Panc1 (cell line): Measurements from ENCODE around the gene RCOR2. TPM values are rescaled to one million over a fixed set of nuclear protein-coding genes. Genes with fewer than 3 reads are reported as not detected.

Experiments
- ATAC-seq: fragments of 200-7000 bp; cut with Tn5 transposase; 2 replicates; pipeline ENCODE4 v1.9.1; 2020; ENCODE audit warnings: mild to moderate bottlenecking, moderate library complexity
- BruUV-seq: library from RNA; stranded (reverse); fragments of 400-500 nt; replicated peaks from 2 replicates; lab custom pipeline; 2021; lab: Mats Ljungman, UMichigan
- CTCF ChIA-PET: fragments of 300-600 bp; sonication (Branson Sonifier 250); formaldehyde crosslinking; loops from one replicate; lab custom pipeline; 2022; ENCODE audit warnings: antibody characterized with exemption; lab: Charles Lee
- POLR2A ChIA-PET: fragments of 300-600 bp; sonication (Branson Sonifier 250); formaldehyde crosslinking; loops from one replicate; lab custom pipeline; 2022; ENCODE audit warnings: antibody characterized with exemption; lab: Charles Lee
- DNase-seq: peaks from one replicate; pipeline ENCODE4 v3.0.0-alpha.2; 2010; ENCODE audit warnings: low read depth, low spot score
- H3K27ac ChIP-seq: 2 replicates; pipeline ENCODE4 v1.5.1; 2011; ENCODE audit warnings: mild to moderate bottlenecking, low read length, inconsistent platforms
- H3K27me3 ChIP-seq: fragments of 200-500 bp; sonication (Bioruptor generic); 2 replicates; pipeline ENCODE4 v1.6.0; 2014; ENCODE audit warnings: low read length, inconsistent platforms; ENCODE audit not compliant: control insufficient read depth, insufficient read depth
- H3K36me3 ChIP-seq: fragments of 200-500 bp; sonication (Bioruptor generic); 2 replicates; pipeline ENCODE4 v1.5.1; 2014; ENCODE audit warnings: inconsistent platforms, mild to moderate bottlenecking, low read length, moderate library complexity; ENCODE audit not compliant: control insufficient read depth, insufficient read depth
- H3K4me1 ChIP-seq: 2 replicates; pipeline ENCODE4 v1.5.1; 2011; ENCODE audit warnings: inconsistent platforms, mild to moderate bottlenecking, low read length, moderate library complexity; ENCODE audit not compliant: control insufficient read depth, insufficient read depth
- H3K4me3 ChIP-seq, 2 experiments: 2 replicates each; pipeline ENCODE4 v1.5.1; 2011 to 2012; ENCODE audit warnings: low read depth in 2 of 2, low read length in 2 of 2, mild to moderate bottlenecking in 2 of 2, inconsistent platforms in 1 of 2, moderate library complexity in 1 of 2
- H3K9me3 ChIP-seq: fragments of 200-500 bp; sonication (Bioruptor generic); 2 replicates; pipeline ENCODE4 v1.5.1; 2014; ENCODE audit warnings: low read depth, mild to moderate bottlenecking, inconsistent platforms, low read length, moderate library complexity; ENCODE audit not compliant: control insufficient read depth, insufficient read depth
- CTCF ChIP-seq: fragments of 450-650 bp; IDR thresholded peaks from 2 replicates; pipeline ENCODE4 v1.5.1; 2017; ENCODE audit warnings: mild to moderate bottlenecking
- POLR2AphosphoS5 ChIP-seq: IDR thresholded peaks from 2 replicates; pipeline ENCODE4 v1.6.1; 2012; ENCODE audit warnings: mild to moderate bottlenecking, low read depth, low read length, moderate library complexity
- REST ChIP-seq, 2 experiments: IDR thresholded peaks; 2 replicates each; pipeline ENCODE4 v1.6.1; 2011 to 2012; ENCODE audit warnings: low read depth in 2 of 2, control low read depth in 1 of 2, low read length in 1 of 2, mild to moderate bottlenecking in 1 of 2, moderate library complexity in 1 of 2; ENCODE audit not compliant: insufficient read depth in 1 of 2
- SIN3A ChIP-seq: IDR thresholded peaks from 2 replicates; pipeline ENCODE4 v1.6.1; 2012; ENCODE audit warnings: low read depth, mild to moderate bottlenecking, low read length, moderate library complexity, borderline replicate concordance; ENCODE audit not compliant: insufficient read depth
- TCF7L2 ChIP-seq: IDR thresholded peaks from 2 replicates; pipeline ENCODE4 v1.6.1; 2011; ENCODE audit warnings: mild to moderate bottlenecking, low read depth, low read length, inconsistent platforms
- in situ Hi-C: cut with HindIII; loops from 2 replicates; pipeline ENCODE4 v1.10.0; 2016; ENCODE audit warnings: low sequenced_read_pairs, low pct_unique_long_range_greater_than_20kb
- intact Hi-C: fragments of 100-400 bp; cut with micrococcal nuclease; formaldehyde crosslinking; loops from one replicate; pipeline ENCODE4 v1.10.0; 2022; ENCODE audit not compliant: unreplicated experiment
- total RNA-seq: library from RNA; stranded (reverse); gene quantifications from one replicate; pipeline ENCODE4 v1.2.1, GENCODE V29; 2021; ENCODE audit not compliant: unreplicated experiment

RCOR2 gene
- total RNA-seq, 1 experiment from 2014 or later, result 10.2 TPM

- CTCF ChIA-PET, result interaction anchor here (0.6 kb wide), 3 partner anchors 19 to 171 kb away, joined by 3 read pairs; no protein-coding TSS in a partner anchor
- POLR2A ChIA-PET, result no interaction called here
- peaks cover 2% of the 10 kb centered on the region for H3K36me3 ChIP-seq
- peaks cover 9% of the 10 kb centered on the region for H3K4me1 ChIP-seq
- no peak overlapping the region for H3K4me3 ChIP-seq
- ATAC-seq, result no peak
- no TSS peak for BruUV-seq
- no peak for DNase-seq
- TF ChIP-seq CTCF (no peak), SIN3A (no peak), TCF7L2 (no peak), POLR2AphosphoS5 (no peak), REST (IDR thresholded peaks at IDR 0.05; ENCODE audit: insufficient read depth in 1 of 2, low read depth in 2 of 2, low read length in 1 of 2) (no peak)
- H3K27ac ChIP-seq, result no peak overlapping the region
- intact Hi-C loops (no loop called here), in situ Hi-C loops (no loop called here)
- H3K9me3 ChIP-seq, result no peaks in the 10 kb centered on the region
- no peaks in the 10 kb centered on the region for H3K27me3 ChIP-seq
Observed at GRCh38 chr11:63906087-63906486, 10.9 kb downstream of the RCOR2 start.

GRCh38 chr11:63905179-63905578 lies 11.8 kb downstream of the RCOR2 start:
- Histone ChIP-seq H3K27ac (no peak overlapping the region), H3K27me3 (no peaks in the 10 kb centered on the region), H3K4me3 (no peak overlapping the region), H3K4me1 (peaks cover 4% of the 10 kb centered on the region), H3K9me3 (no peaks in the 10 kb centered on the region), H3K36me3 (peaks cover 8% of the 10 kb centered on the region)
- TF ChIP-seq REST (IDR thresholded peaks at IDR 0.05; ENCODE audit: insufficient read depth in 1 of 2, low read depth in 2 of 2, low read length in 1 of 2), result no peak
- TF ChIP-seq TCF7L2, result no peak
- no peak for TF ChIP-seq SIN3A
- no peak for TF ChIP-seq POLR2AphosphoS5
- no peak for TF ChIP-seq CTCF
- DNase-seq (no peak), ATAC-seq (no peak)
- ChIA-PET POLR2A (no interaction called here), CTCF (no interaction called here)
- intact Hi-C loops (no loop called here), in situ Hi-C loops (no loop called here)
- BruUV-seq, result no TSS peak
